Right lobe of liver (tissue), 6 donors: ENCODE results near the gene THBS3. TPM values are rescaled to one million over a fixed set of nuclear protein-coding genes. Genes with fewer than 3 reads are reported as not detected.

Experiments used
- ATAC-seq, 4 donors: fragments of 200-7000 bp; cut with Tn5 transposase; one replicate each; pipeline ENCODE4 v1.9.1; 2020; ENCODE audit warnings: mild to moderate bottlenecking in 4 of 4, moderate library complexity in 4 of 4
- DNase-seq, 3 donors: peaks; one replicate each; pipeline ENCODE4 v3.0.0-alpha.2; 2020
- H3K27ac ChIP-seq, 3 donors: fragments of 200-600 bp; one replicate each; pipeline ENCODE4 v1.8.0; 2022
- H3K27me3 ChIP-seq, 2 donors: fragments of 200-600 bp; one replicate each; pipeline ENCODE4 v1.8.0; 2022
- H3K36me3 ChIP-seq, 4 donors: fragments of 200-600 bp; sonication (generic) in 1 of 4; one replicate each; pipeline versions ENCODE4 v1.5.1 to v1.8.0; 2017 to 2022; ENCODE audit warnings: control low read depth in 1 of 4
- H3K4me1 ChIP-seq, 4 donors: fragments of 200-600 bp; sonication (generic) in 1 of 4; one replicate each; pipeline versions ENCODE4 v1.5.1 to v1.8.0; 2017 to 2022; ENCODE audit warnings: control low read depth in 1 of 4
- H3K4me3 ChIP-seq, 3 donors: fragments of 200-600 bp; one replicate each; pipeline ENCODE4 v1.8.0; 2022
- H3K9me3 ChIP-seq, 4 donors: fragments of 200-600 bp; sonication (generic) in 1 of 4; one replicate each; pipeline versions ENCODE4 v1.5.1 to v1.8.0; 2017 to 2022; ENCODE audit warnings: control low read depth in 1 of 4
- POLR2A ChIP-seq: fragments of 450-650 bp; IDR thresholded peaks from one replicate; pipeline ENCODE4 v1.6.1; 2017; ENCODE audit warnings: antibody characterized with exemption, mild to moderate bottlenecking
- WGBS: methylation state at CpG from one replicate; pipeline ENCODE4 v1.1.6; 2018; ENCODE audit warnings: low coverage, low lambda C conversion rate; ENCODE audit not compliant: insufficient coverage; ENCODE audit errors: missing lambda C conversion rate; 5-methylcytosine and 5-hydroxymethylcytosine counted together
- intact Hi-C, 2 donors: fragments of 100-400 bp; cut with DNase I; formaldehyde crosslinking; loops; one replicate each; pipeline versions ENCODE4 v1.11.2 to v1.14.1; 2022
- total RNA-seq, 6 experiments: library from RNA; depleted of rRNA in 2 of 6; stranded (reverse); fragments of >200 nt in 2 of 6; fragmentation: NEBNext Ultra II Directional in 3 of 6; extraction: Animal tissue kit (Norgen Biotek cat#: 25700) in 3 of 6; gene quantifications; one replicate each; pipeline versions ENCODE4 v1.1.0 to v1.2.4, GENCODE V29; 2016 to 2023
- TF ChIP-seq, protein P1 (sequence below), 4 donors: fragments of 200-600 bp in 3 of 4; fragments of 450-650 bp in 1 of 4; IDR thresholded peaks; one replicate each; pipeline versions ENCODE4 v1.5.1 to v1.8.0; 2016 to 2022; ENCODE audit warnings: antibody characterized with exemption in 4 of 4, mild to moderate bottlenecking in 2 of 4
- donor health status: DM: no; HTN: yes; CAD: no.
- donor health status: DM: no; HTN: no; CAD: no.
- donor health status: DM: no; HTN: no; CAD: no.
- donor health status: DM: no; HTN: yes; CAD: no.
- donor health status: DM: no; HTN: yes; CAD: no.

THBS3 gene
- total RNA-seq, 6 experiments from 2014 or later, result 4.0 to 14.4 (median 10.5) TPM

DNA sequence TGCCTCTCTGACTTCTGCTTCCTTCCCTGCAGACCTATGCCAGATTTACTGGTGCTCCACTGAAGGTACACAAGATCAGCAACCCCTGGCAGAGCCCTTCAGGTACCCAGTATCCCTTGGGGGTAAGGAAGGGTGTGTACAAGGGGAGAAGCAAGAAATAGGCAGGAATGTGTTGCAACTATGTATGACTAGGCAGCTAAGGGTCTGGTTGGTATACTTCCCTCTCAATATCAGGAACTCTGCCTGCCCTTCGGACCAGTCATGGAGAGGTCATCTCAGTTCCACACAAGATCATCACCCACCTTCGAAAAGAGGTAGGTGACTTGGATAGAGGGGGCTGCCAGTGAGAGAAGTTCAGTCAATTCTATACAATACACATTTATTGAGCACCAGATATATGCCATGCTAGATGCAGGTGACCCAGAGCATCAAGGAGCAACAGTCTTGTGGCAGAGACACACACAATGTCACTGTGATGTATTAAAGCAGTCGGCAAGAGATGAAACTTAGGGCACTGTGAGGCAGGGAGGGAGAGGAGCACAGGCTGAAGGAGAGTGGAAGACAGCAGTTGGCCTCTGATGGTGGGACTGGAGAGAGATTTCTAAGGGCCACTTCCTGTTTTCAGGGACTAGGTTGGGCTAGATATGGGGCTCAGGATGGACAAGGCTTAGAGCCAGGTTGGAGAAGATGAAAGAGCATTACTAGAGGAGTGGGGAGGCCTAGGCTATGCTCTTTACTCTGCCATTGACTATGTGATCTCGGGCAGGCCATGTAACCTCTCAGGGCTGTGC is 2.8 kb upstream of the THBS3 start:
- no peaks in the 10 kb centered on the region for H3K27me3 ChIP-seq
- peak overlapping the region in 1 of 3 donors; percentile 29 for H3K27ac ChIP-seq
- 78% methylated on average over 2 of the region's 4 CpGs for WGBS
- intact Hi-C loops, result no loop called here
- no peaks in the 10 kb centered on the region for H3K9me3 ChIP-seq
- ATAC-seq (no peak), DNase-seq (no peak)
- H3K4me3 ChIP-seq, result no peak overlapping the region
- TF ChIP-seq, protein P1, sequence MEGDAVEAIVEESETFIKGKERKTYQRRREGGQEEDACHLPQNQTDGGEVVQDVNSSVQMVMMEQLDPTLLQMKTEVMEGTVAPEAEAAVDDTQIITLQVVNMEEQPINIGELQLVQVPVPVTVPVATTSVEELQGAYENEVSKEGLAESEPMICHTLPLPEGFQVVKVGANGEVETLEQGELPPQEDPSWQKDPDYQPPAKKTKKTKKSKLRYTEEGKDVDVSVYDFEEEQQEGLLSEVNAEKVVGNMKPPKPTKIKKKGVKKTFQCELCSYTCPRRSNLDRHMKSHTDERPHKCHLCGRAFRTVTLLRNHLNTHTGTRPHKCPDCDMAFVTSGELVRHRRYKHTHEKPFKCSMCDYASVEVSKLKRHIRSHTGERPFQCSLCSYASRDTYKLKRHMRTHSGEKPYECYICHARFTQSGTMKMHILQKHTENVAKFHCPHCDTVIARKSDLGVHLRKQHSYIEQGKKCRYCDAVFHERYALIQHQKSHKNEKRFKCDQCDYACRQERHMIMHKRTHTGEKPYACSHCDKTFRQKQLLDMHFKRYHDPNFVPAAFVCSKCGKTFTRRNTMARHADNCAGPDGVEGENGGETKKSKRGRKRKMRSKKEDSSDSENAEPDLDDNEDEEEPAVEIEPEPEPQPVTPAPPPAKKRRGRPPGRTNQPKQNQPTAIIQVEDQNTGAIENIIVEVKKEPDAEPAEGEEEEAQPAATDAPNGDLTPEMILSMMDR (IDR thresholded peaks at IDR 0.05), result no peak
- TF ChIP-seq POLR2A, result no peak
- H3K4me1 ChIP-seq, result peaks cover 0 to 14% (median 0%) of the 10 kb centered on the region in 4 donors
- no peaks in the 10 kb centered on the region for H3K36me3 ChIP-seq

DNA sequence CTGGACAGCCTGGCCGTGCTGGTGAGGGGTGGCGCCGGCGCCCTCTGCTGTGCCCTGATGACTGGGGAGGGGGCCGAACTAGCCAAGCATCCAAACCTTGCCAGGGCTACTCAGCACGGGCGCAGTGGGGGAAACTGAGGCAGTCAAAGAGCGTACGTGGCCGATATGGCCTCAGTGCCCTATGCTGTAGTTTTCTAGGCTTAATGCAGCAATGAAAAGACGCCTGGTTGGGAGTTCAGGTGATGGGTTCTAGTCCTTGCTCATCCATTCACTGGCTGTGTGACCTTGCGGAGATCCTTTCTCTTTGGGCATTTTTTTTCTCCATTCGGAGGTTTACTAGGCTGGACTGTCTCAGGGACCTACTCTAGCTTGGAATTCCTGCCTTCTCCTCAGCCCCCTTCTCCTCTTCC is 1.6 kb upstream of the THBS3 start:
- H3K36me3 ChIP-seq, result no peaks in the 10 kb centered on the region
- H3K27ac ChIP-seq, result peak overlapping the region; percentile 96 to 99 (median 97)
- DNase-seq (no peak), ATAC-seq (no peak)
- intact Hi-C loops, result no loop called here
- TF ChIP-seq, protein P1 (IDR thresholded peaks at IDR 0.05), result no peak
- TF ChIP-seq POLR2A, result no peak
- H3K4me1 ChIP-seq, result peaks cover 0 to 14% (median 0%) of the 10 kb centered on the region in 4 donors
- H3K27me3 ChIP-seq, result no peaks in the 10 kb centered on the region
- H3K4me3 ChIP-seq, result peak overlapping the region; percentile 84 to 100 (median 97)
- no peaks in the 10 kb centered on the region for H3K9me3 ChIP-seq
- 0% methylated on average over 1 of the region's 13 CpGs for WGBS

DNA sequence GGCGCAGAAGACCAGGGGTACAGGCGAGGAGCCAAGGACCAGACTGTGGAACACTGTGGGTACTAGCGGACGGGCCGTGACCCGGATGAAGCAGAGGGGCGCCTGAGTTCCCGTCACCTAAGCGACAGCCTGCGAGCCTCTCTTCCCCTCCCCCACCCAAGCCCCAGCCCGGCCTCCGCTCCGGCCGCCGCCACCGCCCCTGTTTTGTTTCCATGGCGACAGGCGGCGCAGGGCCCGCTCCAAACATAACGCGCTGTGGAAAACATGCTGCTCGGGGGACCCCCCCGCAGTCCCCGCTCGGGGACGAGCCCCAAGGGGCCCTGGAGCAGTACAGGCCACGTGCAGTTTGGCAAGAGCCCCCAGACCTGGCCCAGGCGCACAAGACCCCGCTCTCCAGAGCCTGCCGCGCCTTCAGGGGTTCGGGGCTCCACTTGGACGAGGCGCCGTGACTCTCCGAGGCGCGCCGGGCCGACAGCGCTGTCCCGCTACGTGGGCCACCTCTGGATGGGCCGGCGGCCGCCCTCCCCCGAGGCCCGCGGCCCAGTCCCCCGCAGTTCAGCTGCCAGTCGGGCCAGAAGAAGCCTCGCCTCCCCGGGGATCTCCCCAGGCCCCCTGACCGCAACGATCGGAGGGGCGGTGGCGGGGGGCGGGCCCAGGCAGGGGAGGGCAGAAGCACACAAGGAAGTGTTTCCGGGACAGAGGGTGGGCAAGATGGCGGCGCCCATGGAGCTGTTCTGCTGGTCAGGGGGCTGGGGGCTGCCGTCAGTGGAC is 1.0 kb upstream of the THBS3 start, which contains the start of gene MTX1:
TSS of gene MTX1 (plus strand) at position 155 of the 771 bp plus-strand sequence. CDS start at position 265, 110 bp downstream.
- Histone ChIP-seq H3K27ac (peak within 1 kb of the TSS; percentile 96 to 99 (median 97)), H3K4me1 (peaks cover 0 to 14% (median 0%) of the 10 kb centered on the region in 4 donors), H3K36me3 (no peaks in the 10 kb centered on the region), H3K9me3 (no peaks in the 10 kb centered on the region), H3K27me3 (no peaks in the 10 kb centered on the region), H3K4me3 (peak within 1 kb of the TSS; percentile 84 to 100 (median 97))
- peak; percentile 80 to 86 (median 83) for ATAC-seq
- TF ChIP-seq POLR2A, result peak; percentile 32
- TF ChIP-seq, protein P1 (IDR thresholded peaks at IDR 0.05), result no peak
- peak; percentile 87 to 90 (median 88) for DNase-seq
- 7% methylated on average over 3 of the region's 64 CpGs for WGBS
- intact Hi-C loops, result no loop called here

DNA sequence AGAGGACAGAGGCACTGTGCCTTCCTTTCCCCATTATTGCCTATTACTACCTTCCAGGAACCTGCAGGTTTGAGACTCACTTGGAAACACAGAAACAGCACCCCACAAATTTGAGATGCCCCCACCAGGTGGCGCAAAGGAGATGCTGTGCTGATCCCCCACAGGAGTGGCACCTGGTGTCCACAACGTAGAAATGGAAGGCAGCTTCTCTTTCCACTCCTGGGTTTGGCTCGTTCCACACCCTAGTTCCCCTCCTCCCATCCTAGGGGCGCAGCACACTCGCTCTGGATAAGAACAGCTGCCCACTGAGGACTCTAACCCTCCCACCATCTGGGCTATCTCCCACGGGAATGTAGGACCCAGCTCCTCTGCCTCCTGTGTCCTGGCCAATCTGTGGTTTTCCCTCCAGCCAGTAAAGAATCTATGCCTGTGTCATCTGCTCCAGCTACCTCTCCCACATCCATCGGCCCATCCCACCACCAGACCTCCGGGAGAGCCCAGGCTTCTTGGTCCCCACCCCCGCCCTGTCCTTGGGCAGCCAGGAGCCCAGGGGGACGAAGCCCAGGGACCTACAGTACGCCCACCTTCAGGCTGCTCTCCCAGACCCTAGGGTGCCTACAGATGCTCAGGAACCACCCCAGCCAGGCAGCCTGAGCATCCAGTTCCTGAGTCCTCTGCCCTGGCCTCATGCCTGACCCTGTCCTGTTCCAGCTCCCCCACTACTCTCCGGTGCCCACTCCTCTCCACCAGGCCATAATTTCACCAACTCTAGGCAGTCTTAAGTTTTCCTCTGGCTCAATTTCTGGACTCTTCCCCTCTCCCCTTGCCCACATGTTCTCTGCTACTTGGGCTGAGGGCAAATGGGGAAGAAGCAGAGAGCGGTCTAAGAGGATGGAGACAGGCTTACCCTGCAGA is 549 bp downstream of the THBS3 start:
- H3K27me3 ChIP-seq, result no peaks in the 10 kb centered on the region
- H3K27ac ChIP-seq, result peak overlapping the region in 1 of 3 donors; percentile 96
- no peak for TF ChIP-seq POLR2A
- TF ChIP-seq, protein P1 (IDR thresholded peaks at IDR 0.05), result peak; percentile 73 to 84 (median 80)
- DNase-seq (peak; percentile 81), ATAC-seq (peak; percentile 58 to 61 (median 60))
- H3K4me1 ChIP-seq, result peaks cover 0 to 14% (median 0%) of the 10 kb centered on the region in 4 donors
- no peak overlapping the region for H3K4me3 ChIP-seq
- intact Hi-C loops, result no loop called here
- H3K36me3 ChIP-seq, result no peaks in the 10 kb centered on the region
- WGBS, result 30% methylated on average over 9 of the region's 13 CpGs
- H3K9me3 ChIP-seq, result no peaks in the 10 kb centered on the region
